Stimulated activated CD8-positive, alpha-beta memory T cell treated with anti-CD3 and anti-CD28 coated beads, Interleukin-12 subunit alpha, Interleukin-12 subunit beta, amount 100 ng/mL, for 4 hours (primary cell): ENCODE measurements around the gene IL4.
"Not testable (repeated sequence)": the region's sequence is repeated elsewhere in the genome, so short reads cannot be mapped to it uniquely, and the experiment has no call there.

Experiments
- DNase-seq: peaks from one replicate; pipeline ENCODE4 v3.0.0-alpha.2; 2020; ENCODE audit warnings: low read depth

Gene IL4

DNA sequence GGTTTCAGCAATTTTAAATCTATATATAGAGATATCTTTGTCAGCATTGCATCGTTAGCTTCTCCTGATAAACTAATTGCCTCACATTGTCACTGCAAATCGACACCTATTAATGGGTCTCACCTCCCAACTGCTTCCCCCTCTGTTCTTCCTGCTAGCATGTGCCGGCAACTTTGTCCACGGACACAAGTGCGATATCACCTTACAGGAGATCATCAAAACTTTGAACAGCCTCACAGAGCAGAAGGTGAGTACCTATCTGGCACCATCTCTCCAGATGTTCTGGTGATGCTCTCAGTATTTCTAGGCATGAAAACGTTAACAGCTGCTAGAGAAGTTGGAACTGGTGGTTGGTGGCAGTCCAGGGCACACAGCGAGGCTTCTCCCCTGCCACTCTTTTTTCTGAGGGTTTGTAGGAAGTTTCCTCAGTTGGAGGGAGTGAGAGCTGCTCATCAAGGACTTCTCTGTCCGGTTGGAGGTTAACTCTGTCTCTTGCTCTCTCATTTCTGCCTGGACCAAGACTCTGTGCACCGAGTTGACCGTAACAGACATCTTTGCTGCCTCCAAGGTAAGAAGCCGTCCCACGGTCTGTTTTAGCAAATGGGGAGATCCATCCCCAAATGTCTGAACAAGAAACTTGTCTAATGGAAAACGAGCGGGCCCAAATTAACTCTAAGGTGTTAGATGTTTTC lies at the start of gene IL4:
IL4 (plus strand) TSS at position 51 of the 692 bp plus-strand sequence; CDS start at position 113, 62 bp downstream.
- no peak for DNase-seq

GRCh38 chr5:132627470-132627869 lies 46.3 kb upstream of the IL4 start:
- DNase-seq = no peak

- no peak for DNase-seq
Observed at GRCh38 chr5:132628814-132629213, 45.0 kb upstream of the IL4 start.

DNA sequence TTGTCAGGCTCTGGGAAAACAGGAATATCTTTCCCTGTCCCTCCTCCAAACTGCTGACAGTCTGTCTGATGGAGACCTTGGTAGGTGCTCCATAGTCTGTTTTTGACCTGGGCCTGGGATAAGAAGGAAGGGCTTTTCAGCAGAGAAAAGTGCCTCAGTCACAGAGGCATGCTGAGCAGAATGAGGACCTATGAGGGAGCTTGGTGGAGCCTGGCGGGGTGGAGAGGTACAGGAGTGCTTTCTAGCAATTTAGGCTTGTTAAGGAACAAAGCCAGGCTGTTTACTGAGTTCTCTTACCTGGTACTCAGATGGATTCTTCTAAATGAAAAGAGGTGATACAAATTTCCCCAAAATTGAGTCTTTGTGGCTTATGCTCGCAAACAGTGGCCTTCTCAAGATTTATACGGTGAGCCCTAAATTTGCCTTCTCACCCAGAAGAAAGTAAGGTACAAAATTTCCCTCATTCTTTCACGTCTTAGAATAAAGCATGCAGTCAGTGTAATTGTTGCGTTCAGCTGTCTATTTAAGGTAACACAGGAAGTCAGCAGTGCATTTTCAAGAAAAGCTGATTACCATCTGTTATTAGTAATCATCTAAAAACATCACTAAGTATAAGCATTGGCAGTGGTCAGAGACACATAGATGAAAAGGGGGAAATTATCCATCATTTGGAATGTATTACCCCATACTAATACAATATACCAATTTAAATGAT lies 44.4 kb upstream of the IL4 start:
- DNase-seq = no peak

GRCh38 chr5:132633587-132633986 lies 40.2 kb upstream of the IL4 start:
- not testable (repeated sequence) for DNase-seq

DNA sequence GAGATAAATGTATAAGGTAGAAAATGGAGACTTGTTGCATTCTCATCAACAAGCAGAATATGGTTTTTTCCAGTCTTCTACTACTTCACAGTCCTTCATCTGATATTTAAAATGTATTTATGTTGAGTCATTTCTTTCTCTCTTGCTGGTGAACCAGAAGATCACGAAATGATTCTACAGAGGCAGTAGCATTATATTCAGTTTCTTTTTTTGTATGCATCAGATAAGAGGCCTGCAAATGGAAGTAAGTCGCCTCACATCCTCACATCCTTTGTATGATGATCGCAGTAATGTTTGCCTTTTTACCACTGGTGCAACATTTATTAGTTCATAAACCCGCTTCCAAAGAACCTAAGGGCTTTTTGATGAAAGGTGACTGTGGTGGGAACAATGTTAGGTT lies 37.9 kb upstream of the IL4 start:
- DNase-seq = no peak

- DNase-seq = no peak
Observed at GRCh38 chr5:132637241-132637640, 36.5 kb upstream of the IL4 start.

- DNase-seq = no peak
Observed at GRCh38 chr5:132639706-132640130, 34.1 kb upstream of the IL4 start.

- no peak for DNase-seq
Observed at GRCh38 chr5:132640613-132641012, 33.2 kb upstream of the IL4 start.

DNA sequence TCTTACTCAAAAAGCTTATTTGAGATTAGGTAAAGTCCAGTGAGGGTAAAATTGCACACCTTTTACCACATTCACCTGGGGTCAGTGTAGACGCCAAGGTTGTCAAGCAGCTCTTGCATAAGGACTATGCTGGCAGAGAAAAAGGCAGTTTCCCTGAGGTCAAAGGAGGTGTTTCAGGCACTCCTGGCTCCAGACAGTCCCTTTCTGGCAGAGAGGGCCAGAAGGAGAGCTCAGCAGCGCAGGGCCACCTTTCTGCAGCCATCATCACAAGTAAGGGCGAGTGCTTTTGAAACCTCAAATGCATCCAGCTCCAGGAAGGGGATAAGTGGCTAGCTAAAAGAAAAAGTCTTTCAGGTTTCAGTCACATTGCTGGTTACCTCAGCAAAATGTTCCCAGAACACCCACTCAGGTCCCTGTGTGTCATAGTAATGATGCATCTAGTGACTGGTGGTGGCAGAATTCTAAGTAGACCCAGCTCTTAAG lies 32.5 kb upstream of the IL4 start:
- no peak for DNase-seq

DNA sequence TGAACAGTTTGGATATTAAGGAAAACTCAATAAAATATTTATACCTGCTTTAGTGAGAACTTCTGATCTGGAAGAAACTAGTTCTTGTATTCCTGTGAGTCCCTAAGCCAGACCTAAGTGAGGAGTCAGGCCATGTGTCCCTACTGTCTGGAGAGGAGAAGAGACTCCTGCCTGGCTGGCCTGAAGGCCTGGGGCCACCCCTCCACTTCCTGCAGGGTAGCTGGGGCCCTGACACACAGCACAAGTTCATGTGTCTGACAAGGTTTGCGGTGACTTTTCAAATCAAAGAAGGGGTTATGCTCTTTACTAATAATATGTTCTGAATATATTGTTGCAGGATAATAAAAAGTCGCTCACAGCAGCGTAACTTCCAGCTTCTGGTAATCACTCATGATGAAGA lies 31.9 kb upstream of the IL4 start:
- DNase-seq = no peak

GRCh38 chr5:132644177-132644576 lies 29.6 kb upstream of the IL4 start:
- no peak for DNase-seq

- no peak for DNase-seq
Observed at GRCh38 chr5:132646583-132647266, 27.1 kb upstream of the IL4 start.

GRCh38 chr5:132647473-132647872 lies 26.3 kb upstream of the IL4 start:
- DNase-seq = no peak

DNA sequence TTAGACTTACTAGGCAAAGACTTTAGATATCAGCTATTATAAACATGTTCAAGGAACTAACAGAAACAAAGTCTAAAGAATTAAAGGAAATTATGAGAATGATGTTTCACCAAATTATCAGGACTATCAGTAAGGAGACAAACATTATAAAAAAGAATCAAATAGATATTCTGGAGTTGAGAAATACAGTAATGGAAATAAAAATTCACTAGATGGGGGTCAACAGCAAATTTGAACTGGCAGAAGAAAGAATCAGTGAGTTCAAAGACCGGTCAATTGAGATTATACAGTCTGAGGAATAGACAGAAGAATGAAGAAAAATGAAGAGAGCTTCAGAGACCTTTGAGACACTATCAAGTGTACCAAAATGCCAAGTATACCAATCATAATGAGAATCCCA lies 25.4 kb upstream of the IL4 start:
- no peak for DNase-seq

GRCh38 chr5:132651838-132652469 lies 21.8 kb upstream of the IL4 start:
- no peak for DNase-seq

DNA sequence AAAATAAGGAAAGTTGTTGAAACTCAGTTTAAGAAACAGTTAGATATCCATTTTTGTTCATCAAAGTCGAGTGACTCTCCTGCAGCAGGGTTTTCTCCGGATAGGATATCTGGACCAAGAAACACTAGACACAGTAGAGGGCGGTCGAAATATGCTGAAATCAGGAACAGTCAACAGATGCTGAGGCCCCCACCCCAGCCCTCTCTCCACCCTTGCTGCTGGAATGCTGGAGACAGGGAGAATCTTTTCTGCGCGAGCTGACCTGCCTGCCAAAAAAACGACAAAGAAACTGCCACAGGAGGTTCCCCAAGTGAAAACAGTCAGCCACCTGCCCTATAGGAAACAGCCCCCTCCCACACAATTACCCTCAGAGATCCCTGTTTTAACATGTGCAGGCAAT lies 20.1 kb upstream of the IL4 start:
- no peak for DNase-seq

GRCh38 chr5:132655821-132656773 lies 17.7 kb upstream of the IL4 start:
- no peak for DNase-seq

DNA sequence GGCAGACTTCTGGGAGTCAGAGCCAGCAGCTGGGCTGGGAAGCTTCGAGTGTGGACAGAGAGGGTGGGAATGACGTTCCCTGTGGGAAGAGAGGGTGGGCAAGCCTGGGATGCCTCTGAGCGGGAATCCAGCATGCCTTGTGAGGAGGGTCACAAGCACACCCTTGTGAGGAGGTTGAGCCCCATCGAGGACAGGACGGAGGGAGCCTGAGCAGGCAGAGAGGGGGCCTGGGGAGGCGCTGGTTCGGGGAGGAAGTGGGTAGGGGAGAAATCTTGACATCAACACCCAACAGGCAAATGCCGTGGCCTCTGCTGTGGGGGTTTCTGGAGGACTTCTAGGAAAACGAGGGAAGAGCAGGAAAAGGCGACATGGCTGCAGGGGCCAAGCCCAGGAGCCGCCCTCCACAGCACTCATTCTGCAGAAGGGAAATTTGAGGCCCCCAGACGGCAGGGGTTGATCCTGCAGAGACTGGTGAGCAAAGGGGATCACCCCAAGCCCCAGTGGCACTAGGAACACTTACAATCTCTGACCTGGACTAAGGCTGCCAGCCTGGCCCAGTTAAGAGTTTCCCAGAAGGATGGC lies 16.9 kb upstream of the IL4 start:
- DNase-seq = no peak

GRCh38 chr5:132657676-132658380 lies 16.0 kb upstream of the IL4 start, which contains the start of gene IL13:
Gene IL13 (plus strand): TSS chr5:132658173. CDS start chr5:132658187, 14 bp downstream.
- no peak for DNase-seq
